Transverse colon (tissue), 3 donors: ENCODE measurements around the gene HOXA2.

Experiments used
- CTCF ChIP-seq, 5 experiments: fragments of 200-600 bp in 3 of 5; fragments of 450-650 bp in 2 of 5; sonication (generic) in 3 of 5; IDR thresholded peaks; 1 replicate in 2 of 5; 2 replicates in 3 of 5; pipeline ENCODE4 v1.5.1; 2016 to 2017; ENCODE audit warnings: antibody characterized with exemption in 5 of 5, inconsistent platforms in 3 of 5, mild to moderate bottlenecking in 2 of 5, moderate library complexity in 1 of 5
- POLR2A ChIP-seq: fragments of 450-650 bp; IDR thresholded peaks from one replicate; pipeline ENCODE4 v1.6.1; 2016; ENCODE audit warnings: antibody characterized with exemption, mild to moderate bottlenecking, moderate library complexity

- TF ChIP-seq POLR2A: no peak
- no peak for TF ChIP-seq CTCF (IDR thresholded peaks at IDR 0.05)
Measured at GRCh38 chr7:27149842-27150567, 47.5 kb upstream of the HOXA2 start.
